Measurements from ENCODE around the gene HKDC1. TPM values are rescaled to one million over a fixed set of nuclear protein-coding genes. Genes with fewer than 3 reads are reported as not detected.

The HKDC1 gene
- total and polyA plus RNA-seq, 8 donors = 3.7 to 11.1 (median 7.3) TPM

DNA sequence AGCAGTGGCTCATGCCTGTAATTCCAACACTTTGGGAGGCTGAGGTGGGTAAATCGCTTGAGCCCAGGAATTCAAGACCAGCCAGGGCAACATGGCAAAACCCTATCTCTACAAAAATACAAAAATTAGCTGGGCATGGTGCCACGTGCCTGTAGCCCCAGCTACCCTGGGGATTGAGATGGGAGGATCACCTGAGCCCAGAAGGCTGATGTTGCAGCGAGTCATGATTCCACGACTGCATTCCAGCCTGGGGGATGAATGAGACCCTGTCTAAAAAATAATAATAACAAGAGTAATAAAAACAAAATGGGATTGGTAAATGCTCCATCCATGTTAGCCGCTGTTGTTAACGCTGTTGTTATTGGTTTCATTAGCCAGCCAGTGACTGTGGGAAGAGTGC, 1.3 kb upstream of the HKDC1 start:
- 82 to 87% methylated on average over 6 of the region's 6 CpGs for WGBS, 2 donors
- no peaks in the 10 kb centered on the region for H3K9me3 ChIP-seq
- FAIRE-seq (no peak), DNase-seq (no peak), ATAC-seq (no peak)
- intact Hi-C loops (cut with DNase I) = no loop called here
- H3K27me3 ChIP-seq = no peaks in the 10 kb centered on the region
- TF ChIP-seq, protein P1, sequence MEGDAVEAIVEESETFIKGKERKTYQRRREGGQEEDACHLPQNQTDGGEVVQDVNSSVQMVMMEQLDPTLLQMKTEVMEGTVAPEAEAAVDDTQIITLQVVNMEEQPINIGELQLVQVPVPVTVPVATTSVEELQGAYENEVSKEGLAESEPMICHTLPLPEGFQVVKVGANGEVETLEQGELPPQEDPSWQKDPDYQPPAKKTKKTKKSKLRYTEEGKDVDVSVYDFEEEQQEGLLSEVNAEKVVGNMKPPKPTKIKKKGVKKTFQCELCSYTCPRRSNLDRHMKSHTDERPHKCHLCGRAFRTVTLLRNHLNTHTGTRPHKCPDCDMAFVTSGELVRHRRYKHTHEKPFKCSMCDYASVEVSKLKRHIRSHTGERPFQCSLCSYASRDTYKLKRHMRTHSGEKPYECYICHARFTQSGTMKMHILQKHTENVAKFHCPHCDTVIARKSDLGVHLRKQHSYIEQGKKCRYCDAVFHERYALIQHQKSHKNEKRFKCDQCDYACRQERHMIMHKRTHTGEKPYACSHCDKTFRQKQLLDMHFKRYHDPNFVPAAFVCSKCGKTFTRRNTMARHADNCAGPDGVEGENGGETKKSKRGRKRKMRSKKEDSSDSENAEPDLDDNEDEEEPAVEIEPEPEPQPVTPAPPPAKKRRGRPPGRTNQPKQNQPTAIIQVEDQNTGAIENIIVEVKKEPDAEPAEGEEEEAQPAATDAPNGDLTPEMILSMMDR (IDR thresholded peaks at IDR 0.05) = no peak
- peak overlapping the region in 2 of 4 donors; percentile 77 to 79 for H3K27ac ChIP-seq
- H3K4me3 ChIP-seq = no peak overlapping the region
- peaks cover 0 to 3% (median 0%) of the 10 kb centered on the region in 3 donors for H3K4me1 ChIP-seq
- H3K36me3 ChIP-seq = no peaks in the 10 kb centered on the region

DNA sequence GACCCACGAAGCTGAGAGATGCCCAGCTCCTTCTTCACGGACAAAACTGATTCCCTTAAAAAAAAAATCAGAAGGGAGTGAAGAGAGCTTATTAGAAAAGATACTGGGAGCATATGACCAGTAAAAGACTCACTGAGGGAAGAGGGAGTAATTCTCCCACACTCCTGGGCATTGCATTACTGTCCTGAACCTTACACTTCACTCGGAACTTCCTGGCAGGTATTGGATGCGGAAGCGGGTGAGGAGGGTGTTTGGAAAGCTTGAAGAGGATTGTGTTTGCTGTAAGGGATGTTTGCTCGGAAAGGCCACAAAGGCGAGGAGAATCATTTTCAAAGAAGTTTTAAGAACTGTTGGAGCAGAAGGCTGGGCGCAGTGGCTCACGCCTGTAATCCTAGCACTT, 375 bp downstream of the HKDC1 start:
- TF ChIP-seq, protein P1 (IDR thresholded peaks at IDR 0.05) = no peak
- no peaks in the 10 kb centered on the region for H3K27me3 ChIP-seq
- no peak for FAIRE-seq
- H3K9me3 ChIP-seq = no peaks in the 10 kb centered on the region
- intact Hi-C loops (cut with DNase I) = no loop called here
- no peaks in the 10 kb centered on the region for H3K36me3 ChIP-seq
- DNase-seq = no peak
- H3K4me3 ChIP-seq = peak overlapping the region in 2 of 4 donors; percentile 19 to 23
- ATAC-seq = peak in 2 of 4 donors; percentile 37 to 51
- WGBS, 2 donors = 35 to 39% methylated on average over 9 of the region's 9 CpGs
- H3K4me1 ChIP-seq = peaks cover 0 to 3% (median 0%) of the 10 kb centered on the region in 3 donors
- peak overlapping the region; percentile 47 to 79 (median 78) for H3K27ac ChIP-seq

DNA sequence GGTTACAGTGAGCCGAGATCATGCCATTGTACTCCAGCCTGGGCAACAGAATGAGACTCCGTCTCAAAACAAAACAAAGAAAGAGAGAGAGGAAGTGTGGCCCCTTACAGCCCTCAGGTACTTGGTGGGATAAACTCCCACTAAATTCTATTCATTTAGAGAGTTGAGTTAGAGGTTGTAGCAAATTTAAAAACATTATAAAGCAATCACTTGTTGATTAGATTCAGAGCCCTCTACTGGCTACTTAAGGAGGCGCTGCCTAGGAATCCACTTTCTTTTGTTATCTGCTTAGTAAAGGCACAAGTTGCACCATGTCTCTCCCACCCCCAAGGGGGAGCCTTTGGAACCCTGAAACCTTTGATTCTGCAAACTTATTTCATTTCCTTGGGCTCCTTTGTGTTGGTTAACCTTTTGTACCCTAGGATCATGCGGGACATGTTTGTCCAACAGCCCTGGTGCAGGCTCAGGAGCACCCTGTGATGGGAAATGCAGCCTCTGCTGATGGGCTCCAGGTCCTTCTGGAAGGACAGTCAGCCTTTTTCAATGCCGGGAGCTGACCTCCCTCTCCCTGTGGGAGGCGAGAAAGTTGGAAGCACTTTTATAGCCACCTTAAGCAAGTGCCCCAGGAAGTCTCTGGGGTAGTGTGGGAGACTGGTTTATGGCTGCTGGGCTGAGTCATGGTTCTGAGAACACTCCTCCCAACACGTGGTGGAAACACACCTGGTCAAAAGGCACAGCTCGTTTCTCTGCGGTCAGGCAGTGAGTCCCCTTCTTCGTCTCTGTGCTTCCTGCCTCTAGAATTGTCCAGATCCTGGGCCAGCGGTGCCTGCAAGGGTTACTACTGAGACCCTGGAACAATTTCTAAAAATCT, 2.3 kb downstream of the HKDC1 start:
- TF ChIP-seq, protein P1 (IDR thresholded peaks at IDR 0.05) = peak; percentile 42 to 67 (median 64)
- intact Hi-C loops (cut with DNase I) = no loop called here
- H3K27ac ChIP-seq = peak overlapping the region in 1 of 4 donors; percentile 33
- H3K4me3 ChIP-seq = peak overlapping the region in 2 of 4 donors; percentile 19 to 23
- H3K4me1 ChIP-seq = no peaks in the 10 kb centered on the region
- no peaks in the 10 kb centered on the region for H3K36me3 ChIP-seq
- no peaks in the 10 kb centered on the region for H3K27me3 ChIP-seq
- WGBS, 2 donors = 32 to 35% methylated on average over 11 of the region's 11 CpGs
- DNase-seq (peak in 1 of 6 donors; percentile 54), FAIRE-seq (no peak), ATAC-seq (peak; percentile 51 to 75 (median 67))
- H3K9me3 ChIP-seq = no peaks in the 10 kb centered on the region

DNA sequence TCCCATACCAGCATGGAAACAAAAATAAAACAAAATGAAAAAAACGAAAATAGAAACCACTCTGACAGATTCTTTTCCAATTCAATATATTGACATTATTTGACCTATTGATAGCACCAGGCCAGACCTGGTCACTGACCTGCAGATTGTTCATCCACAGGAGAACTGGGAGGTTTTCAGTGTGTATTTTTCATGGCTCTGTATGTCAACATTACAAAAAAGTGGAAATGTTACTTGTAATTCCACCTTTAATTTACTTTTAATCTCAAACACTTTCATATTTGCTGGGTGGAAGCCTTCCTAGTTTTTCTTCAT, 2.9 kb downstream of the HKDC1 start:
- H3K4me1 ChIP-seq = no peaks in the 10 kb centered on the region
- no peaks in the 10 kb centered on the region for H3K27me3 ChIP-seq
- no peaks in the 10 kb centered on the region for H3K36me3 ChIP-seq
- H3K9me3 ChIP-seq = no peaks in the 10 kb centered on the region
- no peak overlapping the region for H3K4me3 ChIP-seq
- TF ChIP-seq, protein P1 (IDR thresholded peaks at IDR 0.05) = no peak
- DNase-seq = no peak
- ATAC-seq = no peak
- no peak for FAIRE-seq
- intact Hi-C loops (cut with DNase I) = no loop called here
- 8 to 10% methylated on average over 1 of the region's 1 CpG for WGBS, 2 donors
- no peak overlapping the region for H3K27ac ChIP-seq
